Measurements from ENCODE around the gene CDKAL1. TPM values are rescaled to one million over a fixed set of nuclear protein-coding genes. Genes with fewer than 3 reads are reported as not detected.
"Not testable (repeated sequence)": the region's sequence is repeated elsewhere in the genome, so short reads cannot be mapped to it uniquely, and the experiment has no call there.

CDKAL1 gene
- total and polyA plus RNA-seq, 8 donors, result 3.4 to 36.7 (median 10.4) TPM

DNA sequence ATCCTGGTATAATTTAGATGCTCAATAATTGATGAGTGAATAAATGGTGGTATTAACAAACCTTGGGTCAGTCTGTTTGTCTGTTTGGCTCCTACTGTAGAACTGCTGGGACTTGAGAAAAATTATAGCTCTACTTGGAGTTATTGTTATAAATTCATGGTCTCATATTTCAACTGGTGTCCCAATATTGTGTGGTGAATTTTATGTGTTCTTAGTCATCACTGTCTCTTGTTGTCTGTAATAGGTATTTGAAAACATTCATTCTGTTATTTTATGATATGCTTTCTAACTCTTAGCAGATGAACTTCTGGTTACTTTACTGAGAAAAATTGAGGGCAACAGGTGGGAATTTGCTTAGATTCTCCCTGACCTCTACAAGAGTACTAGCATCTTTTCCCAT, 221.4 kb downstream of the CDKAL1 start:
- intact Hi-C loops (cut with DNase I; ENCODE audit: low total_unique reads), result no loop called here
- H3K4me3 ChIP-seq, result no peak overlapping the region
- H3K4me1 ChIP-seq, result peaks cover 0 to 12% (median 0%) of the 10 kb centered on the region in 4 donors
- H3K27ac ChIP-seq, result no peak overlapping the region
- TF ChIP-seq POLR2A (IDR thresholded peaks at IDR 0.05) (no peak), EP300 (IDR thresholded peaks at IDR 0.05) (no peak), POLR2AphosphoS5 (IDR thresholded peaks at IDR 0.05) (no peak)
- TF ChIP-seq, protein P1, sequence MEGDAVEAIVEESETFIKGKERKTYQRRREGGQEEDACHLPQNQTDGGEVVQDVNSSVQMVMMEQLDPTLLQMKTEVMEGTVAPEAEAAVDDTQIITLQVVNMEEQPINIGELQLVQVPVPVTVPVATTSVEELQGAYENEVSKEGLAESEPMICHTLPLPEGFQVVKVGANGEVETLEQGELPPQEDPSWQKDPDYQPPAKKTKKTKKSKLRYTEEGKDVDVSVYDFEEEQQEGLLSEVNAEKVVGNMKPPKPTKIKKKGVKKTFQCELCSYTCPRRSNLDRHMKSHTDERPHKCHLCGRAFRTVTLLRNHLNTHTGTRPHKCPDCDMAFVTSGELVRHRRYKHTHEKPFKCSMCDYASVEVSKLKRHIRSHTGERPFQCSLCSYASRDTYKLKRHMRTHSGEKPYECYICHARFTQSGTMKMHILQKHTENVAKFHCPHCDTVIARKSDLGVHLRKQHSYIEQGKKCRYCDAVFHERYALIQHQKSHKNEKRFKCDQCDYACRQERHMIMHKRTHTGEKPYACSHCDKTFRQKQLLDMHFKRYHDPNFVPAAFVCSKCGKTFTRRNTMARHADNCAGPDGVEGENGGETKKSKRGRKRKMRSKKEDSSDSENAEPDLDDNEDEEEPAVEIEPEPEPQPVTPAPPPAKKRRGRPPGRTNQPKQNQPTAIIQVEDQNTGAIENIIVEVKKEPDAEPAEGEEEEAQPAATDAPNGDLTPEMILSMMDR (IDR thresholded peaks at IDR 0.05), result no peak
- H3K9me3 ChIP-seq, result no peaks in the 10 kb centered on the region
- no peaks in the 10 kb centered on the region for H3K27me3 ChIP-seq
- no peak for DNase-seq
- H3K36me3 ChIP-seq, result peaks cover 0 to 9% (median 2%) of the 10 kb centered on the region in 4 donors

- H3K27me3 ChIP-seq; H3K4me3 ChIP-seq; H3K4me1 ChIP-seq; H3K36me3 ChIP-seq; H3K27ac ChIP-seq; DNase-seq; H3K9me3 ChIP-seq; intact Hi-C loops (cut with DNase I; ENCODE audit: low total_unique reads): not testable (repeated sequence)
- WGBS, 5 donors, result 94 to 99% (median 98%) methylated on average over 2 of the region's 2 CpGs
Measured at GRCh38 chr6:20756584-20757147, 222.4 kb downstream of the CDKAL1 start.

DNA sequence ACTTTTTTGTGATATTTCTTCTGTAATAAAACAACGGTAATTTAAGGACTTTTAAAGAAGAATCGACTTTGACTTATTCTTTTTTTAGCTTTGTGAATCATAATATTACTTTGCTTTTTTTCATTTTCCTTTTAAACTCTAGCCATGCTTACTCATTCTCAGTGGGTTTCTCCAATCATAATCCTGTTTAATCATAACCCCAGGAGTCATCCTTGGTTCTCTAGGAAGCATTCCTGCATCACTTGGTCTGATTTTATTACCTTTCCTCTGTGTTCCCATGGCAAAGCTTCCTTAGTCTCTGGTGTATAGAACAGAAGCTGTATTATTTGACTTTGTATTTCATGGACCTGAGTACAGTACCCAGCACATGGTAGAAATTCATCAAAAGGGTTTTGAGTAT, 223.5 kb downstream of the CDKAL1 start:
- Histone ChIP-seq H3K27ac (no peak overlapping the region), H3K4me1 (no peaks in the 10 kb centered on the region), H3K27me3 (no peaks in the 10 kb centered on the region), H3K4me3 (no peak overlapping the region), H3K36me3 (peaks cover 0 to 9% (median 2%) of the 10 kb centered on the region in 4 donors), H3K9me3 (no peaks in the 10 kb centered on the region)
- WGBS, 5 donors, result 76 to 90% (median 87%) methylated on average over 2 of the region's 2 CpGs
- DNase-seq, result no peak
- TF ChIP-seq POLR2AphosphoS5 (IDR thresholded peaks at IDR 0.05), result no peak
- TF ChIP-seq POLR2A (IDR thresholded peaks at IDR 0.05), result no peak
- TF ChIP-seq, protein P1 (IDR thresholded peaks at IDR 0.05), result no peak
- no peak for TF ChIP-seq EP300 (IDR thresholded peaks at IDR 0.05)
- intact Hi-C loops (cut with DNase I; ENCODE audit: low total_unique reads), result no loop called here

DNA sequence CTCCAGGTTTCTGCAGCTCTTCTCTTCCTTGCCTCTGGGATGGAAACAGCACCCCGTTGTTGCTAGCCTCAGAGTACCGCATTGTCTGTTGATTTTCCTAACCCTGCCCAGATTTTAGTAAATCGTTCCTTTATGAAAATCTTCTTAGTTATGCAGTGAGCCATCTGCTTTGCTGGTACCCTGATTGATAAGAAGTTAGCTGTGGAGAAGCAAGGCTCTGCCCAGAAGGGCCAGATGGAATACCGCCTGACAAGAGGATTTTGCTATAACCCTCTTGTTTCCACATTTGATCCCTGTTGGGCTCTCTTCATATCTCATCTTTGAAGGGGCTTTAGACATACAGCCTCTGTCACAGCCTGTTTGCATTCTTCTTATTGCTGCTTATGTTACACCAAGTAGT, 229.0 kb downstream of the CDKAL1 start:
- DNase-seq, result no peak
- Histone ChIP-seq H3K4me1 (peaks cover 0 to 4% (median 0%) of the 10 kb centered on the region in 4 donors), H3K36me3 (peaks cover 0 to 9% (median 2%) of the 10 kb centered on the region in 4 donors), H3K9me3 (no peaks in the 10 kb centered on the region), H3K27me3 (no peaks in the 10 kb centered on the region), H3K27ac (no peak overlapping the region), H3K4me3 (no peak overlapping the region)
- intact Hi-C loops (cut with DNase I; ENCODE audit: low total_unique reads), result no loop called here
- WGBS, 5 donors, result 84 to 95% (median 88%) methylated on average over 4 of the region's 4 CpGs
- TF ChIP-seq POLR2A (IDR thresholded peaks at IDR 0.05) (no peak), EP300 (IDR thresholded peaks at IDR 0.05) (no peak), POLR2AphosphoS5 (IDR thresholded peaks at IDR 0.05) (no peak)
- TF ChIP-seq, protein P1 (IDR thresholded peaks at IDR 0.05), result no peak

DNA sequence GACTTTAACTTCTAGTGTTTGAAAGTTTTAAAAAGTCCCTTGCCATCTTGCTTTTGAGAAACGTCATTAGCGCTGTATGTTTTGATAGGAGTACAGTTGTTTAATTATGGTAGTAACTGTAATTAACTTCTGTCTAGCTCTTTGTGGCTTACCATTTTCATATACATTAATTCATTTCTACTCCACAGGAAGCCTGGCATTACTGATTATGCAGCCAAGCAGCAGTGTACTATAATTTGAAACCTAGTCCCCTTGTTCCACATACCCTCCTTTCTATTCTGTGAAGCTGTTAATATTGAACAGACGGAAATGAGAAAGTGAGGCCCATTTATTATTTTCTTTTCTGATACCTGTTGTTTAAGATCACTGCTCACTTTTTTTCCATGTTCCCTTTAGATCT, 235.4 kb downstream of the CDKAL1 start:
- TF ChIP-seq, protein P1 (IDR thresholded peaks at IDR 0.05), result no peak
- TF ChIP-seq EP300 (IDR thresholded peaks at IDR 0.05) (no peak), POLR2AphosphoS5 (IDR thresholded peaks at IDR 0.05) (no peak), POLR2A (IDR thresholded peaks at IDR 0.05) (no peak)
- H3K27me3 ChIP-seq, result no peaks in the 10 kb centered on the region
- H3K27ac ChIP-seq, result no peak overlapping the region
- 84 to 97% (median 95%) methylated on average over 3 of the region's 3 CpGs for WGBS, 5 donors
- no peak overlapping the region for H3K4me3 ChIP-seq
- peaks cover 0 to 5% (median 2%) of the 10 kb centered on the region in 4 donors for H3K4me1 ChIP-seq
- no peak for DNase-seq
- H3K9me3 ChIP-seq, result no peaks in the 10 kb centered on the region
- H3K36me3 ChIP-seq, result peaks cover 0 to 8% (median 0%) of the 10 kb centered on the region in 4 donors
- intact Hi-C loops (cut with DNase I; ENCODE audit: low total_unique reads), result no loop called here
